GM23248 (cell line): ENCODE results near the gene TASOR2.

Experiments
- EZH2 ChIP-seq: fragments of 200-600 bp; sonication (generic); IDR thresholded peaks from 2 replicates; pipeline ENCODE4 v1.6.1; 2018; ENCODE audit warnings: antibody characterized with exemption, mild to moderate bottlenecking; ENCODE audit not compliant: insufficient read depth, poor library complexity, severe bottlenecking
- EZH2phosphoT487 ChIP-seq: fragments of 200-600 bp; sonication (generic); IDR thresholded peaks from 2 replicates; pipeline ENCODE4 v1.6.1; 2018; ENCODE audit warnings: antibody characterized with exemption, moderate library complexity, mild to moderate bottlenecking, low read depth; ENCODE audit not compliant: insufficient read depth

DNA sequence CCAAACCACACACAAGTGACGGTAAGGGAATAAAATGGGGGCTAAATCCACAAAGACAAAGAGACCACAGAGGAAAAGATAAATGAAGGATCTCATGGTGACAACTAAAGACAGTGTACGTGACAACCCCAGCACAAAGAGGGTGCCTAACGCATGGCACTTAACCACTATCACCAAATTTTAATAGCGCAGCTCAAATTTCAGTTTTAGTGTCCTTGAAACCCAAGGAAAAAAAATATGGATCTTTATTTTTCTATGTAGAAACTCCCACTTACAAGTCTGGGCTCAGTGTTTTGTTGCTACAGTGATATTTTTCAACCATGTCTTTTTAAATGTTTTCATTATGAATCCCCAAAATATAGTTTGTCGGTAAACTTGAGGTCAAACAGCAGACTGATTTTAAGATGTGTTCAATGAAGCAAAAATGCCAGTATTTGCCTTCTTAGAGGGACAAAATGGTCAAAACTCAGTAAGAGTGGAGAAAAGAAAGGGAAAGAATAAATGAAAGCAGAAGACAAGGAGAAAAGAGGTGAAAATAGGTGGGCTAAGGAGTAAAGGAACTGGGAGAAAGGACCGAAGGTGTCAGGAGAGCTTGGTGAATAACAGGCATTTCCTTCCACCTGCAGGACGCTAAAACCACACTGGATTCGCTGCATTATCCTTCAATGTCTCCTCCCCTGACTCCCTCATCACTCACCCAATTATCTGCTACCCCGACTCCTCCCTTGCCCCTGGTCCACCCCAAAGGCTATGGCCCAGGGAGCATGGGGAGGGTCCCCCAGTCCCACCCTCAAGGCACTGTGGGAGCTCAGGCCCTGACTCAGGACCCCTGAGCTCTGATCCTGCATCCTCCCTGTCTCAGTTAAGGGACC, 21.7 kb upstream of the TASOR2 start:
- TF ChIP-seq EZH2 (no peak), EZH2phosphoT487 (no peak)
